Liver (tissue), 9 donors: Measurements from ENCODE around the gene KLF3. TPM values are rescaled to one million over a fixed set of nuclear protein-coding genes. Genes with fewer than 3 reads are reported as not detected.

Experiments used
- DNase-seq: peaks from one replicate; pipeline ENCODE4 v3.0.0-alpha.2; 2017; ENCODE audit warnings: low spot score
- H3K27ac ChIP-seq, 2 donors: one replicate each; pipeline ENCODE4 v1.7.0; 2013; ENCODE audit warnings: inconsistent platforms in 2 of 2, low read length in 2 of 2, control low read depth in 1 of 2, low read depth in 1 of 2, mild to moderate bottlenecking in 1 of 2
- H3K27me3 ChIP-seq, 4 donors: one replicate each; pipeline versions ENCODE4 v1.6.1 to v1.7.0; 2013; ENCODE audit warnings: low read length in 3 of 4, inconsistent platforms in 1 of 4, mild to moderate bottlenecking in 1 of 4, moderate library complexity in 1 of 4; ENCODE audit not compliant: control insufficient read depth in 4 of 4, insufficient read depth in 4 of 4
- H3K36me3 ChIP-seq, 4 donors: one replicate each; pipeline versions ENCODE4 v1.6.1 to v1.7.0; 2013; ENCODE audit warnings: low read length in 3 of 4, mild to moderate bottlenecking in 3 of 4, low read depth in 1 of 4, moderate library complexity in 1 of 4; ENCODE audit not compliant: control insufficient read depth in 4 of 4, insufficient read depth in 3 of 4
- H3K4me1 ChIP-seq, 4 donors: one replicate each; pipeline versions ENCODE4 v1.6.1 to v1.7.0; 2013; ENCODE audit warnings: low read length in 3 of 4, mild to moderate bottlenecking in 3 of 4, moderate library complexity in 1 of 4; ENCODE audit not compliant: control insufficient read depth in 4 of 4, insufficient read depth in 4 of 4
- H3K4me3 ChIP-seq, 3 donors: one replicate each; pipeline versions ENCODE4 v1.6.1 to v1.7.0; 2013; ENCODE audit warnings: low read length in 3 of 3, control low read depth in 1 of 3, low read depth in 1 of 3, mild to moderate bottlenecking in 1 of 3
- H3K9ac ChIP-seq, 2 donors: one replicate each; pipeline ENCODE4 v1.7.0; 2013; ENCODE audit warnings: low read length in 2 of 2, mild to moderate bottlenecking in 2 of 2, moderate library complexity in 2 of 2, control low read depth in 1 of 2, low read depth in 1 of 2
- H3K9me3 ChIP-seq, 4 donors: one replicate each; pipeline versions ENCODE4 v1.6.1 to v1.7.0; 2013; ENCODE audit warnings: low read length in 3 of 4; ENCODE audit not compliant: control insufficient read depth in 4 of 4
- EGR1 ChIP-seq, 2 donors: IDR thresholded peaks; 2 replicates each; pipeline ENCODE4 v1.6.1; 2016 to 2018; ENCODE audit warnings: antibody characterized with exemption in 2 of 2, low read depth in 2 of 2
- FOXA2 ChIP-seq: IDR thresholded peaks from 2 replicates; pipeline ENCODE4 v1.6.1; 2016; ENCODE audit warnings: antibody characterized with exemption
- GABPA ChIP-seq, 2 donors: IDR thresholded peaks in 1 of 2; conservative IDR thresholded peaks in 1 of 2; 2 replicates each; pipeline ENCODE4 v1.6.1; 2016; ENCODE audit warnings: antibody characterized with exemption in 2 of 2, mild to moderate bottlenecking in 1 of 2, moderate library complexity in 1 of 2
- HNF4A ChIP-seq, 2 donors: conservative IDR thresholded peaks; 2 replicates each; pipeline ENCODE4 v1.6.1; 2016; ENCODE audit warnings: antibody characterized with exemption in 2 of 2, mild to moderate bottlenecking in 2 of 2
- HNF4G ChIP-seq: IDR thresholded peaks from 2 replicates; pipeline ENCODE4 v1.6.1; 2016; ENCODE audit warnings: antibody characterized with exemption
- JUND ChIP-seq, 2 donors: IDR thresholded peaks; 2 replicates each; pipeline ENCODE4 v1.6.1; 2016; ENCODE audit warnings: antibody characterized with exemption in 2 of 2
- NR2F2 ChIP-seq: IDR thresholded peaks from 2 replicates; pipeline ENCODE4 v1.6.1; 2016; ENCODE audit warnings: antibody characterized with exemption
- RAD21 ChIP-seq, 2 donors: IDR thresholded peaks; 2 replicates each; pipeline ENCODE4 v1.6.1; 2016; ENCODE audit warnings: antibody characterized with exemption in 2 of 2, mild to moderate bottlenecking in 2 of 2
- YY1 ChIP-seq: IDR thresholded peaks from 2 replicates; pipeline ENCODE4 v1.6.1; 2016; ENCODE audit warnings: antibody characterized with exemption, mild to moderate bottlenecking
- WGBS: extraction: QIAGEN DNeasy Blood & Tissue Kit; methylation state at CpG from one replicate; pipeline ENCODE4 v1.1.7; 2013; 5-methylcytosine and 5-hydroxymethylcytosine counted together
- polyA plus RNA-seq, 2 donors: library from polyadenylated mRNA; stranded (reverse) in 1 of 2; unstranded in 1 of 2; fragments of 200-250 nt in 1 of 2; fragments of >200 nt in 1 of 2; fragmentation: Nextera tagmentation in 1 of 2; extraction: Ambion mirVana in 1 of 2; gene quantifications; one replicate each; pipeline versions ENCODE4 v1.2.1 to v1.2.3, GENCODE V29; 2013 to 2015
- total RNA-seq, 2 donors: library from RNA; depleted of rRNA; stranded (reverse); fragments of >200 nt; gene quantifications; one replicate each; pipeline ENCODE4 v1.2.3, GENCODE V29; 2014
- TF ChIP-seq, protein P1 (sequence below): IDR thresholded peaks from 2 replicates; pipeline ENCODE4 v1.6.1; 2016; ENCODE audit warnings: antibody characterized with exemption
- TF ChIP-seq, protein P2 (sequence below): fragments of 150-350 bp; IDR thresholded peaks from 2 replicates; pipeline ENCODE4 v1.5.1; 2017; ENCODE audit warnings: improper control_type of control experiment, low read depth, low read length; ENCODE audit not compliant: missing input control
- TF ChIP-seq, protein P3 (sequence below): IDR thresholded peaks from 2 replicates; pipeline ENCODE4 v1.6.1; 2016; ENCODE audit warnings: antibody characterized with exemption
- TF ChIP-seq, protein P4 (sequence below): IDR thresholded peaks from 2 replicates; pipeline ENCODE4 v1.6.1; 2016; ENCODE audit warnings: antibody characterized with exemption
- TF ChIP-seq, protein P5 (sequence below): IDR thresholded peaks from 2 replicates; pipeline ENCODE4 v1.6.1; 2016; ENCODE audit warnings: antibody characterized with exemption, mild to moderate bottlenecking
- donor health status: healthy.
- donor health status: healthy.
- donor health status: healthy.
- donor health status: healthy.
- donor health status: healthy.

The KLF3 gene
- total and polyA plus RNA-seq, 4 donors = 11.1 to 77.5 (median 21.0) TPM

DNA sequence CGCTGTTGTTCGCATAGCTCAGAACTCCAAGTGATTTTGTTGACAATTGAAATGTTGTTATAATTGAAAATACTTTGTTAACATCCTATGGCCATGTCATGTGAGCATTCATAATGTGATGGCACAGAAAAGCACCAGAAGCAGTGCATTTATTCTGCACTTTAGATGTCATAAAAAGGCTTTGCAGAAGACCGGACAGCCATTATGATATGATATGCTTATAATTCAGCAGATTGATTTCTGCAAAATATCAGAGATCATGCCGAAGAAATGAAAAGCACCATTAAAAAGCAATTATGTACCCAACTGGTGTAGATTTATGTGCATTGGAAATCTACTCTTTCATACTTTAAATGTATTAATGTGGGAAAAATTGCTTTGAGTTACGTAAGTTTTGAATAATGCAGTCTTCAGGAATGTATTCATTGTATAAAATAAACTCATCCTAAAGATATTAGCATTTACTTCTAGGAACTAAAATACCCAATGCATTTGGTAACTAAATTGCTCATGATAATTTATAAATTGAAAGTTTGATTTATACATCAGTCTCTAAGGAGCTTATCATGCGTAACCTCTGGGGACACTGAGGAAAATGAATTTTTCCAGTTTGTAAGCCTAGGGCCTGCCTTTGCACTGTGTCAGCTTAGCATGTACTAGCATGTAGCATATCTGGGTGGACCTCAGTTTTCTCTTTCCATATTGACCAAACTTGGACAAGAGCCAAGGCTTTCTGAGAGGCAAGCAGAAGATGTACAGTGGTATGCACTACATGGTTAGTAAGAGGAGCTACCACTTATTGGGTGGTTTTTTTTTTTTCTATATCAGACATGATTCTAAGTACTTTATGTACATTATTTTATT is 75.2 kb downstream of the KLF3 start:
- H3K27ac ChIP-seq = no peak overlapping the region
- H3K27me3 ChIP-seq = no peaks in the 10 kb centered on the region
- H3K36me3 ChIP-seq = no peaks in the 10 kb centered on the region
- no peak overlapping the region for H3K4me3 ChIP-seq
- H3K9me3 ChIP-seq = no peaks in the 10 kb centered on the region
- 96% methylated on average over 6 of the region's 6 CpGs for WGBS
- no peak overlapping the region for H3K9ac ChIP-seq
- H3K4me1 ChIP-seq = no peaks in the 10 kb centered on the region
- TF ChIP-seq EGR1 (IDR thresholded peaks at IDR 0.05; ENCODE audit: low read depth in 2 of 2) (no peak), JUND (IDR thresholded peaks at IDR 0.05) (no peak), FOXA2 (no peak), GABPA (IDR thresholded peaks at IDR 0.05 in 1 of 2, conservative IDR thresholded peaks at IDR 0.05 in 1 of 2) (no peak), RAD21 (IDR thresholded peaks at IDR 0.05) (no peak), HNF4A (conservative IDR thresholded peaks at IDR 0.05) (no peak), HNF4G (no peak)
- TF ChIP-seq, protein P1, sequence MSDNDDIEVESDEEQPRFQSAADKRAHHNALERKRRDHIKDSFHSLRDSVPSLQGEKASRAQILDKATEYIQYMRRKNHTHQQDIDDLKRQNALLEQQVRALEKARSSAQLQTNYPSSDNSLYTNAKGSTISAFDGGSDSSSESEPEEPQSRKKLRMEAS = no peak
- TF ChIP-seq, protein P2, sequence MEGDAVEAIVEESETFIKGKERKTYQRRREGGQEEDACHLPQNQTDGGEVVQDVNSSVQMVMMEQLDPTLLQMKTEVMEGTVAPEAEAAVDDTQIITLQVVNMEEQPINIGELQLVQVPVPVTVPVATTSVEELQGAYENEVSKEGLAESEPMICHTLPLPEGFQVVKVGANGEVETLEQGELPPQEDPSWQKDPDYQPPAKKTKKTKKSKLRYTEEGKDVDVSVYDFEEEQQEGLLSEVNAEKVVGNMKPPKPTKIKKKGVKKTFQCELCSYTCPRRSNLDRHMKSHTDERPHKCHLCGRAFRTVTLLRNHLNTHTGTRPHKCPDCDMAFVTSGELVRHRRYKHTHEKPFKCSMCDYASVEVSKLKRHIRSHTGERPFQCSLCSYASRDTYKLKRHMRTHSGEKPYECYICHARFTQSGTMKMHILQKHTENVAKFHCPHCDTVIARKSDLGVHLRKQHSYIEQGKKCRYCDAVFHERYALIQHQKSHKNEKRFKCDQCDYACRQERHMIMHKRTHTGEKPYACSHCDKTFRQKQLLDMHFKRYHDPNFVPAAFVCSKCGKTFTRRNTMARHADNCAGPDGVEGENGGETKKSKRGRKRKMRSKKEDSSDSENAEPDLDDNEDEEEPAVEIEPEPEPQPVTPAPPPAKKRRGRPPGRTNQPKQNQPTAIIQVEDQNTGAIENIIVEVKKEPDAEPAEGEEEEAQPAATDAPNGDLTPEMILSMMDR = no peak
- TF ChIP-seq, protein P3, sequence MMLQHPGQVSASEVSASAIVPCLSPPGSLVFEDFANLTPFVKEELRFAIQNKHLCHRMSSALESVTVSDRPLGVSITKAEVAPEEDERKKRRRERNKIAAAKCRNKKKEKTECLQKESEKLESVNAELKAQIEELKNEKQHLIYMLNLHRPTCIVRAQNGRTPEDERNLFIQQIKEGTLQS = no peak
- DNase-seq = no peak

DNA sequence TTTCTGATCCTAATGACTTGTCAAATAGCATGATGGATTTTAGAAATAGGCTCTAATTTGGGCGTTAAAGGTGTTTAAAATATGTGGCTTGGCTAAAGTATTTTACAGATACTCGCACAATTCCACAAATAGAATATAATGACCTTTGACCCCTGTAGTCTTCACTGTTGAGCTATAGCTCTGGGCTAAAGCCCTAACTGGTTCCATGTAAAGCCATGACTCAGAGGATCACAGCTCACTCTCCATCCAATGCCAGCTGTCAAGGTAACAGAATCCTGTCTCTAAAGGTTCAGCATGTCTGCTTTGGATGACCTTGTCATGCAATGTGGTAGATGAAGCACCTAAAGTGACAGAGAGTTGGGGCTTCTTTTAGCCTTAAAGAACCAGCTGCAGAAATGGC is 76.3 kb downstream of the KLF3 start:
- DNase-seq = no peak
- Histone ChIP-seq H3K9ac (no peak overlapping the region), H3K4me3 (no peak overlapping the region), H3K36me3 (no peaks in the 10 kb centered on the region), H3K4me1 (no peaks in the 10 kb centered on the region), H3K27ac (no peak overlapping the region), H3K9me3 (no peaks in the 10 kb centered on the region), H3K27me3 (no peaks in the 10 kb centered on the region)
- TF ChIP-seq NR2F2 = no peak
- TF ChIP-seq, protein P4, sequence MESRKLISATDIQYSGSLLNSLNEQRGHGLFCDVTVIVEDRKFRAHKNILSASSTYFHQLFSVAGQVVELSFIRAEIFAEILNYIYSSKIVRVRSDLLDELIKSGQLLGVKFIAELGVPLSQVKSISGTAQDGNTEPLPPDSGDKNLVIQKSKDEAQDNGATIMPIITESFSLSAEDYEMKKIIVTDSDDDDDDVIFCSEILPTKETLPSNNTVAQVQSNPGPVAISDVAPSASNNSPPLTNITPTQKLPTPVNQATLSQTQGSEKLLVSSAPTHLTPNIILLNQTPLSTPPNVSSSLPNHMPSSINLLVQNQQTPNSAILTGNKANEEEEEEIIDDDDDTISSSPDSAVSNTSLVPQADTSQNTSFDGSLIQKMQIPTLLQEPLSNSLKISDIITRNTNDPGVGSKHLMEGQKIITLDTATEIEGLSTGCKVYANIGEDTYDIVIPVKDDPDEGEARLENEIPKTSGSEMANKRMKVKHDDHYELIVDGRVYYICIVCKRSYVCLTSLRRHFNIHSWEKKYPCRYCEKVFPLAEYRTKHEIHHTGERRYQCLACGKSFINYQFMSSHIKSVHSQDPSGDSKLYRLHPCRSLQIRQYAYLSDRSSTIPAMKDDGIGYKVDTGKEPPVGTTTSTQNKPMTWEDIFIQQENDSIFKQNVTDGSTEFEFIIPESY = no peak
- TF ChIP-seq, protein P5, sequence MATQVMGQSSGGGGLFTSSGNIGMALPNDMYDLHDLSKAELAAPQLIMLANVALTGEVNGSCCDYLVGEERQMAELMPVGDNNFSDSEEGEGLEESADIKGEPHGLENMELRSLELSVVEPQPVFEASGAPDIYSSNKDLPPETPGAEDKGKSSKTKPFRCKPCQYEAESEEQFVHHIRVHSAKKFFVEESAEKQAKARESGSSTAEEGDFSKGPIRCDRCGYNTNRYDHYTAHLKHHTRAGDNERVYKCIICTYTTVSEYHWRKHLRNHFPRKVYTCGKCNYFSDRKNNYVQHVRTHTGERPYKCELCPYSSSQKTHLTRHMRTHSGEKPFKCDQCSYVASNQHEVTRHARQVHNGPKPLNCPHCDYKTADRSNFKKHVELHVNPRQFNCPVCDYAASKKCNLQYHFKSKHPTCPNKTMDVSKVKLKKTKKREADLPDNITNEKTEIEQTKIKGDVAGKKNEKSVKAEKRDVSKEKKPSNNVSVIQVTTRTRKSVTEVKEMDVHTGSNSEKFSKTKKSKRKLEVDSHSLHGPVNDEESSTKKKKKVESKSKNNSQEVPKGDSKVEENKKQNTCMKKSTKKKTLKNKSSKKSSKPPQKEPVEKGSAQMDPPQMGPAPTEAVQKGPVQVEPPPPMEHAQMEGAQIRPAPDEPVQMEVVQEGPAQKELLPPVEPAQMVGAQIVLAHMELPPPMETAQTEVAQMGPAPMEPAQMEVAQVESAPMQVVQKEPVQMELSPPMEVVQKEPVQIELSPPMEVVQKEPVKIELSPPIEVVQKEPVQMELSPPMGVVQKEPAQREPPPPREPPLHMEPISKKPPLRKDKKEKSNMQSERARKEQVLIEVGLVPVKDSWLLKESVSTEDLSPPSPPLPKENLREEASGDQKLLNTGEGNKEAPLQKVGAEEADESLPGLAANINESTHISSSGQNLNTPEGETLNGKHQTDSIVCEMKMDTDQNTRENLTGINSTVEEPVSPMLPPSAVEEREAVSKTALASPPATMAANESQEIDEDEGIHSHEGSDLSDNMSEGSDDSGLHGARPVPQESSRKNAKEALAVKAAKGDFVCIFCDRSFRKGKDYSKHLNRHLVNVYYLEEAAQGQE = no peak
- TF ChIP-seq YY1 = no peak
- WGBS = 89% methylated on average over 2 of the region's 2 CpGs
